Sigmoid colon (tissue), 4 donors: Measurements from ENCODE around the gene COBL.

ENCODE experiments used
- CTCF ChIP-seq, 4 experiments: fragments of 450-650 bp in 3 of 4; fragments of 200-600 bp in 1 of 4; IDR thresholded peaks; one replicate each; pipeline ENCODE4 v1.5.1; 2016 to 2019; ENCODE audit warnings: antibody characterized with exemption in 4 of 4, mild to moderate bottlenecking in 3 of 4, moderate library complexity in 2 of 4
- EP300 ChIP-seq, 4 donors: sonication (generic); formaldehyde crosslinking; IDR thresholded peaks; one replicate each; pipeline ENCODE4 v1.6.1; 2017; ENCODE audit warnings: antibody characterized with exemption in 4 of 4
- POLR2A ChIP-seq, 2 donors: fragments of 450-650 bp; IDR thresholded peaks; one replicate each; pipeline ENCODE4 v1.6.1; 2016; ENCODE audit warnings: antibody characterized with exemption in 2 of 2, mild to moderate bottlenecking in 2 of 2, moderate library complexity in 2 of 2
- POLR2AphosphoS5 ChIP-seq, 4 donors: sonication (generic); formaldehyde crosslinking; IDR thresholded peaks; one replicate each; pipeline ENCODE4 v1.6.1; 2017; ENCODE audit warnings: antibody characterized with exemption in 4 of 4

- TF ChIP-seq POLR2AphosphoS5 (IDR thresholded peaks at IDR 0.05) = no peak
- no peak for TF ChIP-seq CTCF (IDR thresholded peaks at IDR 0.05)
- no peak for TF ChIP-seq POLR2A (IDR thresholded peaks at IDR 0.05)
- no peak for TF ChIP-seq EP300 (IDR thresholded peaks at IDR 0.05)
Observed at GRCh38 chr7:51253157-51253556, 63.5 kb downstream of the COBL start.
